Adipose tissue (tissue), 3 donors: ENCODE data around the gene EIF4ENIF1. TPM values are rescaled to one million over a fixed set of nuclear protein-coding genes. Genes with fewer than 3 reads are reported as not detected.
"Not testable (repeated sequence)": the region's sequence is repeated elsewhere in the genome, so short reads cannot be mapped to it uniquely, and the experiment has no call there.

Source experiments
- H3K27ac ChIP-seq: one replicate; pipeline ENCODE4 v1.5.1; 2013; ENCODE audit warnings: low read depth, low read length
- WGBS, 3 donors: extraction: QIAGEN DNeasy Blood & Tissue Kit; methylation state at CpG; one replicate each; pipeline ENCODE4 v1.1.7; 2013; 5-methylcytosine and 5-hydroxymethylcytosine counted together
- polyA plus RNA-seq, 3 donors: library from polyadenylated mRNA; stranded (reverse); fragments of 200-250 nt; gene quantifications; one replicate each; pipeline ENCODE4 v1.2.3, GENCODE V29; 2013
- donor health status: healthy with polysubstance abuse.
- donor health status: Bipolar disorder and iron deficiency.
- donor health status: healthy.

The EIF4ENIF1 gene
- polyA plus RNA-seq, 3 donors, result 5.6 to 10.7 (median 8.3) TPM

GRCh38 chr22:31496735-31497146 is 7.1 kb upstream of the EIF4ENIF1 start:
- WGBS, 3 donors, result 1% methylated on average over 28 to 30 of the region's 30 CpGs
- H3K27ac ChIP-seq, result no peak overlapping the region

- H3K27ac ChIP-seq, result peak within 1 kb of the TSS; percentile 7
- 0 to 1% (median 0%) methylated on average over 62 to 70 of the region's 70 CpGs for WGBS, 3 donors
These were observed 6.5 kb upstream of the EIF4ENIF1 start, which contains the start of gene SFI1 for GRCh38 chr22:31496007-31496734. Gene SFI1 (plus strand): TSS chr22:31496536. CDS start chr22:31508285, 11,749 bp downstream.

- WGBS, 3 donors, result 63 to 72% (median 69%) methylated on average over 15 of the region's 15 CpGs
- no peak overlapping the region for H3K27ac ChIP-seq
These were observed 5.7 kb upstream of the EIF4ENIF1 start for GRCh38 chr22:31495343-31495742.

GRCh38 chr22:31493355-31493754 is 3.7 kb upstream of the EIF4ENIF1 start:
- 93 to 97% (median 97%) methylated on average over 5 of the region's 5 CpGs for WGBS, 3 donors
- not testable (repeated sequence) for H3K27ac ChIP-seq

GRCh38 chr22:31492151-31492550 is 2.5 kb upstream of the EIF4ENIF1 start:
- no peak overlapping the region for H3K27ac ChIP-seq
- 88 to 90% (median 89%) methylated on average over 3 of the region's 3 CpGs for WGBS, 3 donors

- H3K27ac ChIP-seq, result no peak overlapping the region
- 69 to 84% (median 76%) methylated on average over 8 of the region's 8 CpGs for WGBS, 3 donors
These were observed 1.7 kb upstream of the EIF4ENIF1 start for GRCh38 chr22:31491218-31491962.

GRCh38 chr22:31490496-31490925 is 869 bp upstream of the EIF4ENIF1 start:
- 2% methylated on average over 15 of the region's 15 CpGs for WGBS, 3 donors

GRCh38 chr22:31488988-31489617 is 539 bp downstream of the EIF4ENIF1 start:
- whole genome bisulfite sequencing, 3 donors, result 0 to 1% (median 0%) methylated on average over 31 to 57 of the region's 61 CpGs
- peak overlapping the region; percentile 61 for H3K27ac ChIP-seq

More at GRCh38 chr22:31490496-31490925, 869 bp upstream of the EIF4ENIF1 start:
- H3K27ac ChIP-seq, result peak overlapping the region; percentile 35

GRCh38 chr22:31488346-31488883 is 1.2 kb downstream of the EIF4ENIF1 start:
- WGBS, 3 donors, result 62 to 78% (median 76%) methylated on average over 6 of the region's 6 CpGs
- H3K27ac ChIP-seq, result no peak overlapping the region

GRCh38 chr22:31486951-31487350 is 2.7 kb downstream of the EIF4ENIF1 start:
- 100% methylated on average over 2 of the region's 2 CpGs for WGBS, 3 donors
- H3K27ac ChIP-seq, result no peak overlapping the region

- not testable (repeated sequence) for H3K27ac ChIP-seq
- 91 to 97% (median 97%) methylated on average over 11 of the region's 11 CpGs for WGBS, 3 donors
These were observed 3.3 kb downstream of the EIF4ENIF1 start for GRCh38 chr22:31486369-31486768.

- not testable (repeated sequence) for H3K27ac ChIP-seq
- WGBS, 3 donors, result 73 to 90% (median 86%) methylated on average over 8 of the region's 8 CpGs
These were observed 7.2 kb downstream of the EIF4ENIF1 start for GRCh38 chr22:31482470-31482869.

- 91 to 95% (median 94%) methylated on average over 3 of the region's 3 CpGs for WGBS, 3 donors
- no peak overlapping the region for H3K27ac ChIP-seq
These were observed 8.5 kb downstream of the EIF4ENIF1 start for GRCh38 chr22:31481129-31481528.

GRCh38 chr22:31477329-31477728 is 12.3 kb downstream of the EIF4ENIF1 start:
- WGBS, 3 donors, result 63 to 92% (median 82%) methylated on average over 4 of the region's 4 CpGs
- no peak overlapping the region for H3K27ac ChIP-seq

GRCh38 chr22:31475800-31476199 is 13.8 kb downstream of the EIF4ENIF1 start:
- H3K27ac ChIP-seq, result no peak overlapping the region
- 76 to 84% (median 76%) methylated on average over 3 of the region's 3 CpGs for WGBS, 3 donors

GRCh38 chr22:31474743-31475142 is 14.9 kb downstream of the EIF4ENIF1 start:
- no peak overlapping the region for H3K27ac ChIP-seq
- 87 to 95% (median 93%) methylated on average over 2 of the region's 2 CpGs for WGBS, 3 donors

GRCh38 chr22:31465307-31465706 is 24.3 kb downstream of the EIF4ENIF1 start:
- WGBS, 3 donors, result 84 to 94% (median 90%) methylated on average over 2 of the region's 2 CpGs
- H3K27ac ChIP-seq, result no peak overlapping the region

- no peak overlapping the region for H3K27ac ChIP-seq
- 90 to 97% (median 93%) methylated on average over 3 of the region's 3 CpGs for WGBS, 3 donors
These were observed 27.9 kb downstream of the EIF4ENIF1 start for GRCh38 chr22:31461699-31462098.
